ENCODE results near the gene PPIB.

PPIB gene

GRCh38 chr15:64157599-64158125 is 5.2 kb downstream of the PPIB start:
- no peak overlapping the region for H3K4me3 ChIP-seq (ENCODE audit: low read length)
- no peak for DNase-seq (ENCODE audit: low read depth)
- TF ChIP-seq CTCF (IDR thresholded peaks at IDR 0.05; ENCODE audit: insufficient read depth, low read depth, low read length, missing control alignments), result no peak

- TF ChIP-seq CTCF (IDR thresholded peaks at IDR 0.05; ENCODE audit: insufficient read depth, low read depth, low read length, missing control alignments), result no peak
- DNase-seq (ENCODE audit: low read depth), result no peak
These were observed 6.0 kb downstream of the PPIB start for GRCh38 chr15:64156652-64157331.

GRCh38 chr15:64155802-64156651 is 6.8 kb downstream of the PPIB start:
- no peak for TF ChIP-seq CTCF (IDR thresholded peaks at IDR 0.05; ENCODE audit: insufficient read depth, low read depth, low read length, missing control alignments)
- no peak overlapping the region for H3K4me3 ChIP-seq (ENCODE audit: low read length)
- no peak for DNase-seq (ENCODE audit: low read depth)

More at GRCh38 chr15:64156652-64157331, 6.0 kb downstream of the PPIB start:
- H3K4me3 ChIP-seq (ENCODE audit: low read length), result no peak overlapping the region

- no peak overlapping the region for H3K4me3 ChIP-seq (ENCODE audit: low read length)
- TF ChIP-seq CTCF (IDR thresholded peaks at IDR 0.05; ENCODE audit: insufficient read depth, low read depth, low read length, missing control alignments), result peak; percentile 97
- peak; percentile 86 for DNase-seq (ENCODE audit: low read depth)
These were observed 9.1 kb downstream of the PPIB start for GRCh38 chr15:64153480-64154367.

GRCh38 chr15:64152507-64153387 is 10.1 kb downstream of the PPIB start:
- DNase-seq (ENCODE audit: low read depth), result peak; percentile 22
- H3K4me3 ChIP-seq (ENCODE audit: low read length), result no peak overlapping the region
- no peak for TF ChIP-seq CTCF (IDR thresholded peaks at IDR 0.05; ENCODE audit: insufficient read depth, low read depth, low read length, missing control alignments)
